ENCODE measurements around the gene THY1. TPM values are rescaled to one million over a fixed set of nuclear protein-coding genes. Genes with fewer than 3 reads are reported as not detected.

THY1 gene
- polyA plus RNA-seq (2012; ENCODE audit: low read depth, missing spikeins) = 0.36 TPM

- TF ChIP-seq POLR2A (IDR thresholded peaks at IDR 0.05; ENCODE audit: low read depth, low read length) (no peak), POLR2AphosphoS5 (IDR thresholded peaks at IDR 0.05; ENCODE audit: low read depth, low read length) (no peak), PAX5 (IDR thresholded peaks at IDR 0.05; ENCODE audit: insufficient read depth, low read length, severe bottlenecking) (no peak), POU2F2 (IDR thresholded peaks at IDR 0.05; ENCODE audit: low read depth, low read length) (no peak), SPI1 (IDR thresholded peaks at IDR 0.05; ENCODE audit: low read depth, low read length) (no peak), TAF1 (IDR thresholded peaks at IDR 0.05; ENCODE audit: low read depth, low read length) (no peak)
- DNase-seq (ENCODE audit: insufficient read length, low spot score) = no peak
These were observed at the start of gene THY1 for GRCh38 chr11:119422809-119423508. Gene THY1, minus strand, starts transcription at chr11:119423172. Its CDS starts 2,267 bp downstream, at chr11:119420905.

GRCh38 chr11:119472186-119472855 is 49.3 kb upstream of the THY1 start:
- no peak for FAIRE-seq
- TF ChIP-seq TAF1 (IDR thresholded peaks at IDR 0.05; ENCODE audit: low read depth, low read length) (no peak), SPI1 (IDR thresholded peaks at IDR 0.05; ENCODE audit: low read depth, low read length) (no peak), POLR2AphosphoS5 (IDR thresholded peaks at IDR 0.05; ENCODE audit: low read depth, low read length) (no peak)
- no peak for DNase-seq (ENCODE audit: insufficient read length, low spot score)

More at GRCh38 chr11:119422809-119423508, at the start of gene THY1:
- no peak for FAIRE-seq

- no peak for FAIRE-seq
- TF ChIP-seq POLR2AphosphoS5 (IDR thresholded peaks at IDR 0.05; ENCODE audit: low read depth, low read length) = no peak
- no peak for TF ChIP-seq PAX5 (IDR thresholded peaks at IDR 0.05; ENCODE audit: insufficient read depth, low read length, severe bottlenecking)
- no peak for TF ChIP-seq POU2F2 (IDR thresholded peaks at IDR 0.05; ENCODE audit: low read depth, low read length)
- TF ChIP-seq SPI1 (IDR thresholded peaks at IDR 0.05; ENCODE audit: low read depth, low read length) = no peak
- no peak for TF ChIP-seq TAF1 (IDR thresholded peaks at IDR 0.05; ENCODE audit: low read depth, low read length)
- no peak for TF ChIP-seq POLR2A (IDR thresholded peaks at IDR 0.05; ENCODE audit: low read depth, low read length)
- no peak for DNase-seq (ENCODE audit: insufficient read length, low spot score)
These were observed 48.4 kb upstream of the THY1 start for GRCh38 chr11:119471329-119471728.

GRCh38 chr11:119470317-119471291 is 47.6 kb upstream of the THY1 start:
- no peak for FAIRE-seq
- DNase-seq (ENCODE audit: insufficient read length, low spot score) = no peak

GRCh38 chr11:119469506-119469905 is 46.5 kb upstream of the THY1 start:
- no peak for FAIRE-seq
- TF ChIP-seq PAX5 (IDR thresholded peaks at IDR 0.05; ENCODE audit: insufficient read depth, low read length, severe bottlenecking) (no peak), POU2F2 (IDR thresholded peaks at IDR 0.05; ENCODE audit: low read depth, low read length) (no peak), POLR2A (IDR thresholded peaks at IDR 0.05; ENCODE audit: low read depth, low read length) (no peak), TAF1 (IDR thresholded peaks at IDR 0.05; ENCODE audit: low read depth, low read length) (no peak), POLR2AphosphoS5 (IDR thresholded peaks at IDR 0.05; ENCODE audit: low read depth, low read length) (no peak), SPI1 (IDR thresholded peaks at IDR 0.05; ENCODE audit: low read depth, low read length) (no peak)
- no peak for DNase-seq (ENCODE audit: insufficient read length, low spot score)

More at GRCh38 chr11:119470317-119471291, 47.6 kb upstream of the THY1 start:
- TF ChIP-seq POLR2AphosphoS5 (IDR thresholded peaks at IDR 0.05; ENCODE audit: low read depth, low read length) (no peak), PAX5 (IDR thresholded peaks at IDR 0.05; ENCODE audit: insufficient read depth, low read length, severe bottlenecking) (no peak), POLR2A (IDR thresholded peaks at IDR 0.05; ENCODE audit: low read depth, low read length) (no peak), SPI1 (IDR thresholded peaks at IDR 0.05; ENCODE audit: low read depth, low read length) (no peak), TAF1 (IDR thresholded peaks at IDR 0.05; ENCODE audit: low read depth, low read length) (no peak), POU2F2 (IDR thresholded peaks at IDR 0.05; ENCODE audit: low read depth, low read length) (no peak)

GRCh38 chr11:119468511-119468910 is 45.5 kb upstream of the THY1 start:
- TF ChIP-seq POLR2AphosphoS5 (IDR thresholded peaks at IDR 0.05; ENCODE audit: low read depth, low read length) (no peak), POU2F2 (IDR thresholded peaks at IDR 0.05; ENCODE audit: low read depth, low read length) (no peak), SPI1 (IDR thresholded peaks at IDR 0.05; ENCODE audit: low read depth, low read length) (no peak), PAX5 (IDR thresholded peaks at IDR 0.05; ENCODE audit: insufficient read depth, low read length, severe bottlenecking) (no peak), POLR2A (IDR thresholded peaks at IDR 0.05; ENCODE audit: low read depth, low read length) (no peak), TAF1 (IDR thresholded peaks at IDR 0.05; ENCODE audit: low read depth, low read length) (no peak)
- FAIRE-seq (no peak), DNase-seq (ENCODE audit: insufficient read length, low spot score) (no peak)

- TF ChIP-seq TAF1 (IDR thresholded peaks at IDR 0.05; ENCODE audit: low read depth, low read length) = no peak
- no peak for TF ChIP-seq POLR2AphosphoS5 (IDR thresholded peaks at IDR 0.05; ENCODE audit: low read depth, low read length)
- TF ChIP-seq POU2F2 (IDR thresholded peaks at IDR 0.05; ENCODE audit: low read depth, low read length) = no peak
- TF ChIP-seq SPI1 (IDR thresholded peaks at IDR 0.05; ENCODE audit: low read depth, low read length) = no peak
- DNase-seq (ENCODE audit: insufficient read length, low spot score) (no peak), FAIRE-seq (no peak)
These were observed 38.4 kb upstream of the THY1 start for GRCh38 chr11:119461229-119461963.

- FAIRE-seq = no peak
- DNase-seq (ENCODE audit: insufficient read length, low spot score) = no peak
- no peak for TF ChIP-seq POU2F2 (IDR thresholded peaks at IDR 0.05; ENCODE audit: low read depth, low read length)
- no peak for TF ChIP-seq POLR2AphosphoS5 (IDR thresholded peaks at IDR 0.05; ENCODE audit: low read depth, low read length)
- no peak for TF ChIP-seq PAX5 (IDR thresholded peaks at IDR 0.05; ENCODE audit: insufficient read depth, low read length, severe bottlenecking)
- TF ChIP-seq TAF1 (IDR thresholded peaks at IDR 0.05; ENCODE audit: low read depth, low read length) = no peak
- no peak for TF ChIP-seq POLR2A (IDR thresholded peaks at IDR 0.05; ENCODE audit: low read depth, low read length)
- no peak for TF ChIP-seq SPI1 (IDR thresholded peaks at IDR 0.05; ENCODE audit: low read depth, low read length)
These were observed 37.6 kb upstream of the THY1 start for GRCh38 chr11:119460582-119460981.

Measured in GM12891 (cell line).